B cell (primary cell): ENCODE data around the gene ODF2. TPM values are rescaled to one million over a fixed set of nuclear protein-coding genes. Genes with fewer than 3 reads are reported as not detected.

Experiments
- ATAC-seq: fragments of 200-7000 bp; cut with Tn5 transposase; one replicate; pipeline ENCODE4 v1.10.0; 2021; ENCODE audit warnings: low read depth, mild to moderate bottlenecking, moderate number of reproducible peaks, moderate library complexity
- CTCF ChIA-PET: fragments of 350-600 bp; sonication (Branson Sonifier 250); formaldehyde crosslinking; loops from one replicate; lab custom pipeline; 2021; ENCODE audit warnings: antibody characterized with exemption, inconsistent platforms; lab: Charles Lee
- POLR2A ChIA-PET: fragments of 350-600 bp; sonication (Branson Sonifier 250); formaldehyde crosslinking; loops from one replicate; lab custom pipeline; 2021; ENCODE audit warnings: antibody characterized with exemption; lab: Charles Lee
- DNase-seq: peaks from one replicate; pipeline ENCODE4 v3.0.0; 2013
- H2AFZ ChIP-seq: 2 replicates; pipeline ENCODE4 v1.6.1; 2012; ENCODE audit warnings: mild to moderate bottlenecking, low read depth, low read length; ENCODE audit not compliant: insufficient read depth, poor library complexity, severe bottlenecking
- H3K27ac ChIP-seq, 2 donors: 1 replicate in 1 of 2; 2 replicates in 1 of 2; pipeline ENCODE4 v1.5.1; 2012 to 2013; ENCODE audit warnings: low read length in 2 of 2, mild to moderate bottlenecking in 2 of 2, moderate library complexity in 1 of 2
- H3K27me3 ChIP-seq, 4 experiments: fragments of 200-600 bp in 1 of 4; sonication (generic) in 1 of 4; replicated peaks in 1 of 4; 1 replicate in 2 of 4; 2 replicates in 2 of 4; pipeline versions ENCODE4 v1.6.1 to v1.7.0; 2013 to 2016; ENCODE audit warnings: low read length in 3 of 4, mild to moderate bottlenecking in 2 of 4, mixed read lengths in 1 of 4, moderate library complexity in 1 of 4; ENCODE audit not compliant: insufficient read depth in 4 of 4, control insufficient read depth in 3 of 4; ENCODE audit errors: control extremely low read depth in 1 of 4
- H3K36me3 ChIP-seq, 2 experiments: replicated peaks in 1 of 2; 1 replicate in 1 of 2; 2 replicates in 1 of 2; pipeline versions ENCODE4 v1.6.1 to v1.7.1; 2013; ENCODE audit warnings: low read length in 1 of 2; ENCODE audit not compliant: insufficient read depth in 2 of 2, control insufficient read depth in 1 of 2; ENCODE audit errors: control extremely low read depth in 1 of 2, extremely low read depth in 1 of 2
- H3K4me1 ChIP-seq, 2 donors: fragments of 200-600 bp in 1 of 2; sonication (generic) in 1 of 2; 1 replicate in 1 of 2; 2 replicates in 1 of 2; pipeline versions ENCODE4 v1.5.1 to v1.6.1; 2013 to 2017; ENCODE audit warnings: low read length in 2 of 2; ENCODE audit not compliant: control insufficient read depth in 2 of 2, insufficient read depth in 2 of 2
- H3K4me2 ChIP-seq: replicated peaks from 2 replicates; pipeline ENCODE3; 2012; ENCODE audit warnings: mild to moderate bottlenecking, low read depth, low read length; ENCODE audit not compliant: poor library complexity, severe bottlenecking
- H3K4me3 ChIP-seq, 5 experiments: fragments of 200-600 bp in 1 of 5; sonication (generic) in 1 of 5; 1 replicate in 3 of 5; 2 replicates in 2 of 5; pipeline versions ENCODE4 v1.5.1 to v1.7.0; 2011 to 2016; ENCODE audit warnings: low read length in 4 of 5, mild to moderate bottlenecking in 4 of 5, low read depth in 2 of 5, control low read depth in 1 of 5, moderate library complexity in 1 of 5; ENCODE audit not compliant: insufficient read depth in 1 of 5; ENCODE audit errors: control extremely low read depth in 1 of 5, extremely low read depth in 1 of 5
- H3K79me2 ChIP-seq: fragments of 200-600 bp; sonication (generic); one replicate; pipeline ENCODE4 v1.6.0; 2016; ENCODE audit warnings: low read length; ENCODE audit not compliant: control insufficient read depth, insufficient read depth
- H3K9ac ChIP-seq: fragments of 200-600 bp; sonication (generic); 2 replicates; pipeline ENCODE4 v1.6.1; 2017; ENCODE audit warnings: mild to moderate bottlenecking, low read length, moderate library complexity
- H3K9me3 ChIP-seq, 3 donors: one replicate each; pipeline versions ENCODE4 v1.6.1 to v1.7.1; 2013; ENCODE audit warnings: low read length in 2 of 3; ENCODE audit not compliant: control insufficient read depth in 2 of 3, insufficient read depth in 1 of 3; ENCODE audit errors: control extremely low read depth in 1 of 3
- H4K20me1 ChIP-seq: 2 replicates; pipeline ENCODE4 v1.6.0; 2012; ENCODE audit warnings: mild to moderate bottlenecking, low read length; ENCODE audit not compliant: insufficient read depth, control insufficient read depth, poor library complexity, severe bottlenecking
- H3K27ac Mint-ChIP-seq: one replicate; pipeline ENCODE4 v1.8.0; 2021; ENCODE audit warnings: mixed read lengths
- H3K27me3 Mint-ChIP-seq: one replicate; pipeline ENCODE4 v1.8.0; 2021; ENCODE audit warnings: mixed read lengths
- H3K4me1 Mint-ChIP-seq: one replicate; pipeline ENCODE4 v1.8.0; 2021; ENCODE audit warnings: mixed read lengths
- H3K4me3 Mint-ChIP-seq: one replicate; pipeline ENCODE4 v1.8.0; 2021; ENCODE audit warnings: mixed read lengths
- H3K9me3 Mint-ChIP-seq: one replicate; pipeline ENCODE4 v1.8.0; 2022; ENCODE audit warnings: mixed read lengths; ENCODE audit not compliant: insufficient read depth
- CTCF ChIP-seq: fragments of 200-600 bp; IDR thresholded peaks from one replicate; pipeline ENCODE4 v1.8.0; 2022; ENCODE audit warnings: antibody characterized with exemption, mild to moderate bottlenecking
- EZH2 ChIP-seq: IDR thresholded peaks from 2 replicates; pipeline ENCODE4 v1.6.1; 2012; ENCODE audit warnings: borderline replicate concordance, low read depth, mild to moderate bottlenecking, moderate library complexity, low read length; ENCODE audit not compliant: insufficient read depth, poor library complexity, severe bottlenecking
- WGBS: methylation state at CpG from one replicate; pipeline ENCODE4 v1.1.5; 2013; ENCODE audit warnings: missing lambda C conversion rate; ENCODE audit not compliant: insufficient coverage; 5-methylcytosine and 5-hydroxymethylcytosine counted together
- intact Hi-C: fragments of 100-400 bp; cut with micrococcal nuclease; formaldehyde crosslinking; loops from one replicate; pipeline ENCODE4 v1.10.0; 2022
- polyA plus RNA-seq: library from polyadenylated mRNA; depleted of rRNA; stranded (reverse); fragments of >200 nt; gene quantifications from 2 replicates; pipeline ENCODE4 v1.2.3, GENCODE V29; 2012
- total RNA-seq, 2 donors: library from RNA; stranded (reverse); fragments of 120-200 nt in 1 of 2; gene quantifications; 1 replicate in 1 of 2; 2 replicates in 1 of 2; pipeline versions ENCODE4 v1.2.3 to v1.2.4, GENCODE V29; 2013 to 2022

Gene ODF2
- total and polyA plus RNA-seq, 2 donors (not counting 1 experiment from before 2014, with no cell fraction given): 30.1 to 42.9 TPM

- Mint-ChIP-seq H3K4me3 (no peak overlapping the region), H3K9me3 (no peaks in the 10 kb centered on the region), H3K27me3 (peaks cover 33% of the 10 kb centered on the region), H3K4me1 (no peaks in the 10 kb centered on the region), H3K27ac (no peak overlapping the region)
- Histone ChIP-seq H2AFZ (no peak overlapping the region), H3K4me3 (no peak overlapping the region), H3K9me3 (peaks cover 0 to 4% (median 0%) of the 10 kb centered on the region in 3 donors), H3K36me3 (no peaks in the 10 kb centered on the region), H3K4me1 (no peaks in the 10 kb centered on the region), H3K9ac (no peak overlapping the region), H3K4me2 (no peak overlapping the region), H4K20me1 (no peaks in the 10 kb centered on the region), H3K27ac (no peak overlapping the region), H3K79me2 (no peaks in the 10 kb centered on the region), H3K27me3 (peaks cover 0 to 42% (median 5%) of the 10 kb centered on the region in 4 experiments)
- DNase-seq (no peak), ATAC-seq (no peak)
- whole genome bisulfite sequencing: 67% methylated on average over 8 of the region's 8 CpGs
- TF ChIP-seq EZH2: no peak
- TF ChIP-seq CTCF: no peak
- intact Hi-C loops: no loop called here
- ChIA-PET CTCF (no interaction called here), POLR2A (no interaction called here)
These were observed 46.4 kb upstream of the ODF2 start for GRCh38 chr9:128409450-128409849.

DNA sequence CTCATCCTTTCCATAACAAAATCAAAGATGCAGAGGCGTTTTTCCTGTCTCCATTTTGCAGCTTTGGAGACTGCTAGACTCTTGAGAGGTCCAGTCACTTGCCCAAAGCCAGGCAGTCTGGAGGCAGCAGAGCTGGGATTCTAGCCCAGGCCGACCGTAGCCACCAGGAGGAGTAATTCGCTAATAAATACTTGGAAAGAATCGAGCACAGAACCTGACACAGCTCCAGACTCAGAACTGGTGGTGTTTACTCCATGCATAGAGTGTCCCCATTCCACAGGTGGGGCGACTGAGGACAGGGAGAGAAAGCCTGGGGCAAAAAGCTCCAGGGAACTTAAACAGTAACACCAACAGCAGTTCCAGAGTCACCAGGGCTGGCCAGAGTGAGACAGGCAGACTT, 45.8 kb upstream of the ODF2 start:
- no peaks in the 10 kb centered on the region for H3K4me1 Mint-ChIP-seq
- Histone ChIP-seq H3K36me3 (no peaks in the 10 kb centered on the region), H3K4me1 (no peaks in the 10 kb centered on the region), H3K4me3 (no peak overlapping the region), H3K27me3 (peaks cover 0 to 42% (median 6%) of the 10 kb centered on the region in 4 experiments), H3K9me3 (peaks cover 0 to 4% (median 0%) of the 10 kb centered on the region in 3 donors), H2AFZ (no peak overlapping the region), H3K79me2 (no peaks in the 10 kb centered on the region), H3K27ac (no peak overlapping the region), H4K20me1 (no peaks in the 10 kb centered on the region), H3K4me2 (no peak overlapping the region), H3K9ac (no peak overlapping the region)
- H3K9me3 Mint-ChIP-seq: no peaks in the 10 kb centered on the region
- ChIA-PET CTCF (interaction anchor here (0.8 kb wide), 1 partner anchor 48 kb away, joined by 3 read pairs; no protein-coding TSS in a partner anchor), POLR2A (no interaction called here)
- 48% methylated on average over 6 of the region's 6 CpGs for WGBS
- no peak for ATAC-seq
- H3K27ac Mint-ChIP-seq: no peak overlapping the region
- TF ChIP-seq CTCF (no peak), EZH2 (no peak)
- H3K27me3 Mint-ChIP-seq: peaks cover 38% of the 10 kb centered on the region
- DNase-seq: no peak
- intact Hi-C loops: loop anchor here (10.0 kb wide), 1 partner anchor 115 kb away; no protein-coding TSS in a partner anchor
- H3K4me3 Mint-ChIP-seq: no peak overlapping the region
